Effector memory CD4-positive, alpha-beta T cell (primary cell): ENCODE results near the gene LARP4.
"Not testable (repeated sequence)": the region's sequence is repeated elsewhere in the genome, so short reads cannot be mapped to it uniquely, and the experiment has no call there.

Experiments
- DNase-seq, 3 donors: peaks; one replicate each; pipeline ENCODE4 v3.0.0-alpha.2; 2020
- H3K27ac ChIP-seq: 2 replicates; pipeline ENCODE4 v1.7.0; 2013; ENCODE audit warnings: mild to moderate bottlenecking, low read length, moderate library complexity; ENCODE audit not compliant: insufficient read depth, poor library complexity, severe bottlenecking
- H3K27me3 ChIP-seq: replicated peaks from 2 replicates; pipeline ENCODE4 v1.7.0; 2013; ENCODE audit warnings: mild to moderate bottlenecking, low read length; ENCODE audit not compliant: insufficient read depth, control insufficient read depth, poor library complexity, severe bottlenecking
- H3K36me3 ChIP-seq: 2 replicates; pipeline ENCODE4 v1.7.0; 2013; ENCODE audit warnings: mild to moderate bottlenecking, low read length, moderate library complexity; ENCODE audit not compliant: control insufficient read depth, insufficient read depth
- H3K4me1 ChIP-seq: 2 replicates; pipeline ENCODE4 v1.7.0; 2013; ENCODE audit warnings: low read length, mild to moderate bottlenecking; ENCODE audit not compliant: control insufficient read depth, insufficient read depth, poor library complexity, severe bottlenecking
- H3K4me3 ChIP-seq: 2 replicates; pipeline ENCODE4 v1.7.0; 2013; ENCODE audit warnings: low read length, low read depth, mild to moderate bottlenecking; ENCODE audit not compliant: insufficient read depth, poor library complexity, severe bottlenecking
- H3K9me3 ChIP-seq: 2 replicates; pipeline ENCODE4 v1.7.0; 2013; ENCODE audit warnings: mild to moderate bottlenecking, low read length, moderate library complexity; ENCODE audit not compliant: control insufficient read depth

The LARP4 gene

GRCh38 chr12:50467439-50467838 lies 66.8 kb downstream of the LARP4 start:
- no peak overlapping the region for H3K4me3 ChIP-seq
- H3K27me3 ChIP-seq, result no peaks in the 10 kb centered on the region
- H3K4me1 ChIP-seq, result no peaks in the 10 kb centered on the region
- no peaks in the 10 kb centered on the region for H3K9me3 ChIP-seq
- no peak overlapping the region for H3K27ac ChIP-seq
- no peak for DNase-seq
- H3K36me3 ChIP-seq, result peaks cover 18% of the 10 kb centered on the region

- H3K9me3 ChIP-seq, result no peaks in the 10 kb centered on the region
- H3K4me1 ChIP-seq, result no peaks in the 10 kb centered on the region
- DNase-seq, result no peak
- peaks cover 30% of the 10 kb centered on the region for H3K36me3 ChIP-seq
- no peaks in the 10 kb centered on the region for H3K27me3 ChIP-seq
- no peak overlapping the region for H3K4me3 ChIP-seq
- no peak overlapping the region for H3K27ac ChIP-seq
Measured at GRCh38 chr12:50477241-50477832, 76.7 kb downstream of the LARP4 start.

- Histone ChIP-seq H3K27me3 (no peaks in the 10 kb centered on the region), H3K9me3 (no peaks in the 10 kb centered on the region), H3K36me3 (peaks cover 5% of the 10 kb centered on the region), H3K4me3 (no peak overlapping the region), H3K27ac (no peak overlapping the region), H3K4me1 (no peaks in the 10 kb centered on the region)
- DNase-seq, result no peak
Measured at GRCh38 chr12:50482571-50482970, 81.9 kb downstream of the LARP4 start.

- no peak for DNase-seq
- Histone ChIP-seq H3K27me3 (no peaks in the 10 kb centered on the region), H3K27ac (no peak overlapping the region), H3K4me1 (no peaks in the 10 kb centered on the region), H3K36me3 (no peaks in the 10 kb centered on the region), H3K9me3 (no peaks in the 10 kb centered on the region), H3K4me3 (no peak overlapping the region)
Measured at GRCh38 chr12:50483488-50483887, 82.8 kb downstream of the LARP4 start.

GRCh38 chr12:50488801-50489200 lies 88.1 kb downstream of the LARP4 start:
- DNase-seq, result no peak
- no peaks in the 10 kb centered on the region for H3K36me3 ChIP-seq
- no peaks in the 10 kb centered on the region for H3K9me3 ChIP-seq

GRCh38 chr12:50498119-50498518 lies 97.4 kb downstream of the LARP4 start:
- H3K9me3 ChIP-seq, H3K36me3 ChIP-seq, DNase-seq, H3K4me3 ChIP-seq, H3K4me1 ChIP-seq, H3K27me3 ChIP-seq, H3K27ac ChIP-seq: not testable (repeated sequence)

More at GRCh38 chr12:50488801-50489200, 88.1 kb downstream of the LARP4 start:
- Histone ChIP-seq H3K27me3 (no peaks in the 10 kb centered on the region), H3K4me3 (no peak overlapping the region), H3K27ac (no peak overlapping the region), H3K4me1 (no peaks in the 10 kb centered on the region)

- no peaks in the 10 kb centered on the region for H3K9me3 ChIP-seq
- H3K4me3 ChIP-seq, result peak within 1 kb of the TSS; percentile 88
- peaks cover 40% of the 10 kb centered on the region for H3K4me1 ChIP-seq
- peak within 1 kb of the TSS; percentile 83 for H3K27ac ChIP-seq
- no peaks in the 10 kb centered on the region for H3K36me3 ChIP-seq
- no peaks in the 10 kb centered on the region for H3K27me3 ChIP-seq
- DNase-seq, result peak; percentile 86 to 93 (median 89)
Measured at GRCh38 chr12:50504798-50505674, 104.4 kb downstream of the LARP4 start, which contains the start of gene DIP2B. TSS of gene DIP2B (plus strand) at chr12:50504985. CDS start at chr12:50505141, 156 bp downstream.

GRCh38 chr12:50505675-50506530 lies 105.2 kb downstream of the LARP4 start:
- Histone ChIP-seq H3K27ac (peak overlapping the region; percentile 83), H3K27me3 (no peaks in the 10 kb centered on the region), H3K9me3 (no peaks in the 10 kb centered on the region), H3K36me3 (no peaks in the 10 kb centered on the region), H3K4me1 (peaks cover 40% of the 10 kb centered on the region), H3K4me3 (peak overlapping the region; percentile 88)
- no peak for DNase-seq

GRCh38 chr12:50506753-50507473 lies 106.2 kb downstream of the LARP4 start:
- no peaks in the 10 kb centered on the region for H3K27me3 ChIP-seq
- no peak overlapping the region for H3K27ac ChIP-seq
- H3K4me1 ChIP-seq, result peaks cover 40% of the 10 kb centered on the region
- no peaks in the 10 kb centered on the region for H3K36me3 ChIP-seq
- DNase-seq, result no peak
- peak overlapping the region; percentile 88 for H3K4me3 ChIP-seq
- H3K9me3 ChIP-seq, result no peaks in the 10 kb centered on the region
